ENCODE measurements around the gene ELMO3. TPM values are rescaled to one million over a fixed set of nuclear protein-coding genes. Genes with fewer than 3 reads are reported as not detected.

ELMO3 gene
- total RNA-seq, 1 donor from 2014 or later, result not detected

GRCh38 chr16:67204076-67204475, 5.1 kb downstream of the ELMO3 start:
- no peak overlapping the region for H2AFZ ChIP-seq (replicated peaks)
- H3K27ac Mint-ChIP-seq, result no peak overlapping the region
- no peak overlapping the region for H3K9ac ChIP-seq
- no peak overlapping the region for H3K27ac ChIP-seq
- no peak overlapping the region for H3K4me2 ChIP-seq
- H4K20me1 ChIP-seq (ENCODE audit: low read depth), result peaks cover 21% of the 10 kb centered on the region
- H3F3A ChIP-seq (ENCODE audit: low read depth), result peaks cover 17% of the 10 kb centered on the region
- TF ChIP-seq, protein P1, sequence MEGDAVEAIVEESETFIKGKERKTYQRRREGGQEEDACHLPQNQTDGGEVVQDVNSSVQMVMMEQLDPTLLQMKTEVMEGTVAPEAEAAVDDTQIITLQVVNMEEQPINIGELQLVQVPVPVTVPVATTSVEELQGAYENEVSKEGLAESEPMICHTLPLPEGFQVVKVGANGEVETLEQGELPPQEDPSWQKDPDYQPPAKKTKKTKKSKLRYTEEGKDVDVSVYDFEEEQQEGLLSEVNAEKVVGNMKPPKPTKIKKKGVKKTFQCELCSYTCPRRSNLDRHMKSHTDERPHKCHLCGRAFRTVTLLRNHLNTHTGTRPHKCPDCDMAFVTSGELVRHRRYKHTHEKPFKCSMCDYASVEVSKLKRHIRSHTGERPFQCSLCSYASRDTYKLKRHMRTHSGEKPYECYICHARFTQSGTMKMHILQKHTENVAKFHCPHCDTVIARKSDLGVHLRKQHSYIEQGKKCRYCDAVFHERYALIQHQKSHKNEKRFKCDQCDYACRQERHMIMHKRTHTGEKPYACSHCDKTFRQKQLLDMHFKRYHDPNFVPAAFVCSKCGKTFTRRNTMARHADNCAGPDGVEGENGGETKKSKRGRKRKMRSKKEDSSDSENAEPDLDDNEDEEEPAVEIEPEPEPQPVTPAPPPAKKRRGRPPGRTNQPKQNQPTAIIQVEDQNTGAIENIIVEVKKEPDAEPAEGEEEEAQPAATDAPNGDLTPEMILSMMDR (IDR thresholded peaks at IDR 0.05), result no peak
- TF ChIP-seq EZH2 (IDR thresholded peaks at IDR 0.05) (no peak), EZH2phosphoT487 (IDR thresholded peaks at IDR 0.05) (no peak)
- H3K79me2 ChIP-seq (ENCODE audit: low read depth), result no peaks in the 10 kb centered on the region
- H3K4me1 ChIP-seq, result peaks cover 15% of the 10 kb centered on the region
- H3K9me3 ChIP-seq (ENCODE audit: low read depth), result no peaks in the 10 kb centered on the region
- no peak overlapping the region for H3K4me3 ChIP-seq
- H3K4me3 Mint-ChIP-seq, result no peak overlapping the region
- H3K4me1 Mint-ChIP-seq, result peaks cover 7% of the 10 kb centered on the region
- no peaks in the 10 kb centered on the region for H3K36me3 ChIP-seq
- no peaks in the 10 kb centered on the region for H3K9me3 Mint-ChIP-seq
- H3K27me3 Mint-ChIP-seq (ENCODE audit: insufficient read depth, low read depth), result peaks cover 8% of the 10 kb centered on the region
- H3K36me3 Mint-ChIP-seq, result peaks cover 6% of the 10 kb centered on the region
- no peaks in the 10 kb centered on the region for H3K27me3 ChIP-seq
- no peak for DNase-seq (ENCODE audit: low spot score)

DNA sequence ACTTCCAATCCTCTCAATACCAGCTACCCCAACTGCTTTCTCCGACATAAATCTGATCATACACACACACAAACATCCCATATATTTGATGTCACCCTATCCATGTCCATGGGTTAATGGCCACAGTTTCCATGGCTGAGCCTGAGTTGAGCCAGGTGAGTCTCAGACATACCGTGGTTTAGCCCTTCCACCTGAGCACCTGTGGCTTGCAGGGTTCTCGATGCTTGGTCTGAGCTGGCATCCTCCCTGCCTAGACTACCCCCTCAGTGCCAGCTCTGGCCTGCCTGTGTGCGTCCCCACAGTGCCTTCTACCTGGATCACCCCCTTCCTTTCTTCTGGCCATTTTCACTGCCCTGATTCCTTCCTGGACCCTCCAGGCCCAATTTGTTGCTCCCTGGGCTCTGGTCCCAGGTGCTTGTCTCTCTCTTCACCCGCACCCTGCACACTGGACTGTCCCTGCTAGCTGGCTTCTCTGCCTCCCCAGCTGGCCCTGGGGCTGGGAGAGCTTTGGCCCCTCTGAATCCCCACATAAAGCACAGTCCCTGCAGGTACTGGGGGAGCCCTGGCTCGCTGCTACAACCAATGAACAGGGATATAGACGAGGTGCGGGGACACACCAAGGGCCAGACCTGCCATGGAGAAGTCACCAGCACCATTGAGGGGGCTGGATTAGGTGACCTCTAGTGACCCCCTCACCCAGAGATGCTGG, 7.4 kb downstream of the ELMO3 start:
- Histone ChIP-seq H3K9me3 (ENCODE audit: low read depth) (no peaks in the 10 kb centered on the region), H2AFZ (replicated peaks) (no peak overlapping the region), H4K20me1 (ENCODE audit: low read depth) (peaks cover 7% of the 10 kb centered on the region), H3K27ac (peak overlapping the region; percentile 53), H3K9ac (no peak overlapping the region), H3K4me2 (peak overlapping the region; percentile 50), H3K27me3 (no peaks in the 10 kb centered on the region), H3K79me2 (ENCODE audit: low read depth) (no peaks in the 10 kb centered on the region), H3K36me3 (no peaks in the 10 kb centered on the region), H3F3A (ENCODE audit: low read depth) (peaks cover 12% of the 10 kb centered on the region), H3K4me3 (no peak overlapping the region), H3K4me1 (peaks cover 14% of the 10 kb centered on the region)
- Mint-ChIP-seq H3K9me3 (no peaks in the 10 kb centered on the region), H3K4me3 (peak overlapping the region; percentile 23), H3K27me3 (ENCODE audit: insufficient read depth, low read depth) (peaks cover 7% of the 10 kb centered on the region), H3K27ac (peak overlapping the region; percentile 63), H3K4me1 (peaks cover 7% of the 10 kb centered on the region), H3K36me3 (peaks cover 6% of the 10 kb centered on the region)
- DNase-seq (ENCODE audit: low spot score), result no peak
- TF ChIP-seq, protein P1 (IDR thresholded peaks at IDR 0.05), result no peak
- TF ChIP-seq EZH2phosphoT487 (IDR thresholded peaks at IDR 0.05), result no peak
- no peak for TF ChIP-seq EZH2 (IDR thresholded peaks at IDR 0.05)

GRCh38 chr16:67206838-67207248, 7.9 kb downstream of the ELMO3 start:
- peaks cover 7% of the 10 kb centered on the region for H3K4me1 Mint-ChIP-seq
- Histone ChIP-seq H2AFZ (replicated peaks) (no peak overlapping the region), H3K4me3 (no peak overlapping the region), H3K4me2 (peak overlapping the region; percentile 50), H3K9me3 (ENCODE audit: low read depth) (no peaks in the 10 kb centered on the region), H3K79me2 (ENCODE audit: low read depth) (no peaks in the 10 kb centered on the region), H4K20me1 (ENCODE audit: low read depth) (peaks cover 7% of the 10 kb centered on the region), H3K36me3 (no peaks in the 10 kb centered on the region), H3K9ac (no peak overlapping the region), H3K4me1 (peaks cover 14% of the 10 kb centered on the region), H3K27me3 (no peaks in the 10 kb centered on the region), H3F3A (ENCODE audit: low read depth) (peaks cover 12% of the 10 kb centered on the region), H3K27ac (peak overlapping the region; percentile 53)
- peaks cover 7% of the 10 kb centered on the region for H3K27me3 Mint-ChIP-seq (ENCODE audit: insufficient read depth, low read depth)
- DNase-seq (ENCODE audit: low spot score), result peak; percentile 33
- TF ChIP-seq EZH2 (IDR thresholded peaks at IDR 0.05), result no peak
- no peak overlapping the region for H3K4me3 Mint-ChIP-seq
- peak overlapping the region; percentile 63 for H3K27ac Mint-ChIP-seq
- peaks cover 6% of the 10 kb centered on the region for H3K36me3 Mint-ChIP-seq
- no peaks in the 10 kb centered on the region for H3K9me3 Mint-ChIP-seq

Measured in neural progenitor cell (in vitro differentiated cells).